HG02840 (cell line): ENCODE results near the gene ALDH16A1.

Experiments used
- ATAC-seq: cut with Tn5 transposase; IDR thresholded peaks from one replicate; pipeline ENCODE4 v1.9.1; 2021; ENCODE audit warnings: mild to moderate bottlenecking, moderate library complexity, moderate number of reproducible peaks; ENCODE audit not compliant: unreplicated experiment, low FRiP score

The ALDH16A1 gene

DNA sequence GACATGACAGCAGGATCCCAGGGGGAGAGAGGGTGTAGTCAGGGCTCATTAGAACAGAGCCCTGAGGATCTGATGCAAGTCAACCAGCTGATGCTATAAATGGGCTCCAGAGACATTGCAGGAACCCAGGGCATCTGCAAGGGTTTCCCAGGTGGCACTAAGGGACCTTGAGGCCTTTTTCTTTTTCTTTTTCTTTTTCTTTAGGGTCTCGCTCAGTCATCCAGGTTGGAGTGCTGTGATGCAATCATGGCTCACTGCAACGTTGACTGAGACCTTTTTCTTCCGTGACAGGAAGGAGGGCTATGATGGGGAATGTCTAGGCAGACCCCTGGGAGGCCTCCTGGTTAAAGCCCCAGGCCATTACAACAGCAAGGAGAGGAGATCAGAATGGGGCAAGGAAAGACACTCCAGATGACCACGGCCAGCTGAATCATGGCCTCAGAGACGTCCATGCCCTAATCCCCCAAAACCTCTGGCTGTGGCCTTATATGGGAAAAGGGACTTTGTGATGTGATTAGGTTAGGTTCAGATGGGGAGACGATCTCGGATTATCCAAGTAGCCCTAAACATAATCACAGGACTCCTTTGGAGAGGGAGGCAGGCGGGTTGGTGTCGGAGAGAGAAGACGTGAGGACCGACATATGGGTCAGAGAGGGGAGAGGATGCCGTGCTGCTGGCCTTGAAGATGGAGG is 54.9 kb downstream of the ALDH16A1 start:
- ATAC-seq = no peak

DNA sequence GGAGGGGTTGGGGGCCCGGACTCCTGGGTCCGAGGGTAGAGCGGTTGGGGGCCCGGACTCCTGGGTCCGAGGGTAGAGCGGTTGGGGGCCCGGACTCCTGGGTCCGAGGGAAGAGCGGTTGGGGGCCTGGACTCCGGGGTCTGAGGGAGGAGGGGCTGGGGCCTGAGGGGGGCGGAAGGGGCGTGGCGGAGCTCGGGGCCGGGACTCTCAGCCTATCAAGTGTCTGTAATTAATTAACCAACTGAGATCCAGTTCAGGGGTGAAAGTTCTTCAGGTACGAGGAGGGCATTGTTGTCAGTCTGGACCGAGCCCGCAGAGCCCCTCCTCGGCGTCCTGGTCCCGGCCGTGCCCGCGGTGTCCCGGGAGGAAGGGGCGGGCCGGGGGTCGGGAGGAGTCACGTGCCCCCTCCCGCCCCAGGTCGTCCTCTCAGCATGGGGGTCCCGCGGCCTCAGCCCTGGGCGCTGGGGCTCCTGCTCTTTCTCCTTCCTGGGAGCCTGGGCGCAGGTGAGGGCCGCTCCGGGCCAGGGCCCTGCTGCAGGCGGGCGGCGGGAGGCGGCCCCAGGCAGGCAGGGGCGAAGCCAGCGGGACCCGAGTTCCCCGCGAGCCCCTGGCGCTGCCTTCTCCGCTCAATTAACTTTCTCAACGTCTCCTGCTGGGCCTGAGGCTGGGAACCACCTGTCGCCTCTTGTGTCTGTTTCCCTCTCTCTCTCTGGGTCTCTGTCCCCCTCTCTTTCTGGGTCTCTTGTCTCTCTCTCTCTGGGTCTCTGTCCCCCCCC is 60.1 kb downstream of the ALDH16A1 start:
- no peak for ATAC-seq

DNA sequence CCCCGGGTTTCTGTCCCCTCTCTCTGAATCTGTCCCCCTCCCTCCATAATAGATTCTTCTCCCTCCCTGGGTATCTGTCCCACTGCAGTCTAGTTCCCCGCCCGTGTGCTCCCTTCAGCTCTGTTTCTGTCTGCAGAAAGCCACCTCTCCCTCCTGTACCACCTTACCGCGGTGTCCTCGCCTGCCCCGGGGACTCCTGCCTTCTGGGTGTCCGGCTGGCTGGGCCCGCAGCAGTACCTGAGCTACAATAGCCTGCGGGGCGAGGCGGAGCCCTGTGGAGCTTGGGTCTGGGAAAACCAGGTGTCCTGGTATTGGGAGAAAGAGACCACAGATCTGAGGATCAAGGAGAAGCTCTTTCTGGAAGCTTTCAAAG is 60.7 kb downstream of the ALDH16A1 start:
- no peak for ATAC-seq

DNA sequence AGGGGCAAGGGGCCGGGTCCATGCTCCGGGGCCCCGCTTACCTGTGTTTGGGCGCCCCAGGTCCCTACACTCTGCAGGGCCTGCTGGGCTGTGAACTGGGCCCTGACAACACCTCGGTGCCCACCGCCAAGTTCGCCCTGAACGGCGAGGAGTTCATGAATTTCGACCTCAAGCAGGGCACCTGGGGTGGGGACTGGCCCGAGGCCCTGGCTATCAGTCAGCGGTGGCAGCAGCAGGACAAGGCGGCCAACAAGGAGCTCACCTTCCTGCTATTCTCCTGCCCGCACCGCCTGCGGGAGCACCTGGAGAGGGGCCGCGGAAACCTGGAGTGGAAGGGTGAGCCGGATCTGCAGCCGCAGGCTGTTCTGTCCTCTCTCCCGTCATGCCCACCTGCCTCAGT is 61.1 kb downstream of the ALDH16A1 start:
- no peak for ATAC-seq

DNA sequence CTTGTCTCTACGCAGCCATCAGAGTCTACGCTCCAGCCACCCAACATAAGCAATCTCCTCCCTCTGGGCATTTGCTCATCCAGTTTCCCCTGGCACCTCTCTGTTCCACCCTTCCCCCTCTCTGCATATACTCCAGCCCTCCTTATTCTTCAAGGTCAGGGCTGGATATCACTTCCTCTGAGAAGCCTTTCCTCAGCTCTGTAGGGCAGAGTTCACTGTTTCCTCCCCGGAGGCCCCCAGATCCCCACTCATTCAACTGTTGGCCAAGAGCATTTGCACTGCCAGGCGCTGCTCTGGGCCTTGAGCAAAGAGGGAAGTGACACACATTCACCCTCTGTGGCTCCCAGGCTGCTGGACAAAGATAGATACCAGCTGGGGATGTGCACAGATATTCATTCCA is 62.7 kb downstream of the ALDH16A1 start:
- no peak for ATAC-seq

DNA sequence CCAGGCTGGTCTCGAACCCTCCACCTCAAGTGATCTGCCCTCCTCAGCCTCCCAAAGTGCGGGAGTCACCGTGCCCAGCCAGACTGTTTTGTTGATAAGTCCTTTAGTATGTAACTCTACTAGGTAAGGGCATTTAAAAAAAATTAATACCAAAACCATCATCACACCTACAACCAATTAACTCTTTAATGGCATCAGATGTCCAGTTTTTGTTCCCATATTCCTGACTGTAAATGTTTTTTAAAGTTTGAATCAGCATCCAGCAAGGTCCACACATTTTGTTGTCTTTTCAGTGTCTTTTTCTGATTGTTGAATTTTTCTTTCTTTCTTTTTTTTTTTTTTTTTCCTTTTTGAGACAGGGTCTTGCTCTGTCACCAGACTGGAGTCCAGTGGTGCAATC is 65.0 kb downstream of the ALDH16A1 start:
- no peak for ATAC-seq
